Breast epithelium (tissue), 3 donors: ENCODE data around the gene RHBDL3.

Source experiments
- POLR2A ChIP-seq: fragments of 450-650 bp; IDR thresholded peaks from one replicate; pipeline ENCODE4 v1.6.1; 2016; ENCODE audit warnings: antibody characterized with exemption, mild to moderate bottlenecking, moderate library complexity
- POLR2AphosphoS5 ChIP-seq, 3 donors: sonication (generic); formaldehyde crosslinking; IDR thresholded peaks; one replicate each; pipeline ENCODE4 v1.6.1; 2017; ENCODE audit warnings: antibody characterized with exemption in 3 of 3

DNA sequence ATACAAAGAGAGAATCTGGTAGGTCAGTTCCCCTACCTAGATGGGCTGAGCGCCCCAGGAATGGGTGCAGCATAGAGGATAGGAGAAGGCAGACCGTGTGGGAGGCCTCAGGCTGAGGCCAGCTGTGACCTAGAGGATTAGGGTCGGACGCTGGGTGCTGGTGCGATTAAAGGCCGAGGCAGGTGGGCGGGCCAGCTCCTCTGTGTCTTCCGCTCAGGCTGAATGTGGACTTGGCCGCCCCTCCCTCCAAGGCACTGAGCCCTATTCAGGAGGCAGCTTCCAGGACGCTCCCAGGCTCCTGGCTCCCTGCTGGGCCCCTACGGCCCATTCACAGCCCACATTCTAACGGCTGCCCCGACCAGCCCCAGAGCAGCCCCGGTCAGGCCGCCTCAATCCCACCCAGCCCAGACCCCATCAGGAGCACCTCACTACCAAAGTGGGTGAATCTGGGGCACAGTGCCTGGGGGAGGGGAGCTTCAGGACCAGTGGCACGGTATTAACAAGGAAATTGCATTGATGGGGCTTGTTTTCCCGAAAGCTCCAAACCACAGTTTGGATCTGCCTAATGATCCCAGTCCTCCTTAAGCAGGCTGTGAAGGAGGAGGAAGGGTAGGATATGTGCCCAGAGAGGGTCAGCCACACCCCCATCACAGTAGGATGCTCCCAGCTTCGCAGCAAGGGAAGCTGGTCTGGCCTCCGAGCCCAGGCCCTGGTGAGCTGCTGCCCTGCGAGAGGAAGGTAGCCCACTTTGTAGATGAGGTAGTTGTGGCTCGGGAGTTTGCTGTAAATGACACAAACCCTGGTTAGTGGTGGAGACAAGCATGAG is 14.5 kb downstream of the RHBDL3 start:
- no peak for TF ChIP-seq POLR2A
- TF ChIP-seq POLR2AphosphoS5 (IDR thresholded peaks at IDR 0.05) = no peak
